GM12873 (cell line): ENCODE measurements around the gene PLB1.

Experiments
- TF ChIP-seq, protein P1 (sequence below): IDR thresholded peaks from 2 replicates; pipeline ENCODE4 v1.5.1; 2012; ENCODE audit warnings: low read depth, mild to moderate bottlenecking, moderate library complexity, low read length, control low read depth; ENCODE audit not compliant: insufficient read depth; ENCODE audit errors: missing control alignments

Gene PLB1

DNA sequence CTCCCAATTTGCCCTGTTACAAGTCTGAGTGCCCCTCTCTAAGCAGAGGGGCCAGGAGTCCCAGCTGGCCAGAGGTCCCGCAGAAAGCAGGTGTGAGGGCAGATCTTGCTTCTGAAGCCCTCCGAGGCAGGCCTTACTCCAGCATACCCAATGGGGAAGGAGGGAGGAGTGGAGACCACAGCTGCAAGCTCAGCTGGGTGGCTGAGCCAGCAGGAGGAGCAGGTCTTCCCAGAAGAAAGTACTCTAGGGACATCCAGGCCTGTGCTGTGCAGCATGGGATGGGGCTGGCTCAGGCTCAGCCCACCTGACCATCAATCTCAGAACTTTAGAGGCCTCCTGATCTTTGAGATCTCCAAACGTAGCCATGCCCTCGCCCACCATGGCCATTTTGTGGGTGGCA is 31.3 kb downstream of the PLB1 start:
- TF ChIP-seq, protein P1, sequence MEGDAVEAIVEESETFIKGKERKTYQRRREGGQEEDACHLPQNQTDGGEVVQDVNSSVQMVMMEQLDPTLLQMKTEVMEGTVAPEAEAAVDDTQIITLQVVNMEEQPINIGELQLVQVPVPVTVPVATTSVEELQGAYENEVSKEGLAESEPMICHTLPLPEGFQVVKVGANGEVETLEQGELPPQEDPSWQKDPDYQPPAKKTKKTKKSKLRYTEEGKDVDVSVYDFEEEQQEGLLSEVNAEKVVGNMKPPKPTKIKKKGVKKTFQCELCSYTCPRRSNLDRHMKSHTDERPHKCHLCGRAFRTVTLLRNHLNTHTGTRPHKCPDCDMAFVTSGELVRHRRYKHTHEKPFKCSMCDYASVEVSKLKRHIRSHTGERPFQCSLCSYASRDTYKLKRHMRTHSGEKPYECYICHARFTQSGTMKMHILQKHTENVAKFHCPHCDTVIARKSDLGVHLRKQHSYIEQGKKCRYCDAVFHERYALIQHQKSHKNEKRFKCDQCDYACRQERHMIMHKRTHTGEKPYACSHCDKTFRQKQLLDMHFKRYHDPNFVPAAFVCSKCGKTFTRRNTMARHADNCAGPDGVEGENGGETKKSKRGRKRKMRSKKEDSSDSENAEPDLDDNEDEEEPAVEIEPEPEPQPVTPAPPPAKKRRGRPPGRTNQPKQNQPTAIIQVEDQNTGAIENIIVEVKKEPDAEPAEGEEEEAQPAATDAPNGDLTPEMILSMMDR = no peak

DNA sequence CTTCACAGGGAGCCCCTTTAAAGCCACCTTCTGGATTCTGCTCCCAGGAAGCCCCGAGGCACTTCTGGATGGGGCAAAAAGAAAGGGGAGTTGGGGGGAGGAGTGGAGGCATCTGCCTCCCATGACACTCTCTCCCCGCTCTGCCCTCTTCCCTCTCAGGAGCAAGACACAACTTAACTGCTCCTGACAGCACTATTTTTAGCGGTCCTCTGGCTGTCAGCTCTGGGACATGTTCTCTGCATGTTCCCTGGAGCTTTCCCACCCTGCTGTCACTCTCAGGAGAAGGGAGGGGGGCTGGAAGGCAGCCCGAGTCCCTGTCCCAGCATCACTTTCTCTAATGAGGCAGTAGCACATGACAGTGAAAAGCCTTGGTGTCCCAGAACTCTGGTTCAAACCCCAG is 32.3 kb downstream of the PLB1 start:
- TF ChIP-seq, protein P1 = no peak

DNA sequence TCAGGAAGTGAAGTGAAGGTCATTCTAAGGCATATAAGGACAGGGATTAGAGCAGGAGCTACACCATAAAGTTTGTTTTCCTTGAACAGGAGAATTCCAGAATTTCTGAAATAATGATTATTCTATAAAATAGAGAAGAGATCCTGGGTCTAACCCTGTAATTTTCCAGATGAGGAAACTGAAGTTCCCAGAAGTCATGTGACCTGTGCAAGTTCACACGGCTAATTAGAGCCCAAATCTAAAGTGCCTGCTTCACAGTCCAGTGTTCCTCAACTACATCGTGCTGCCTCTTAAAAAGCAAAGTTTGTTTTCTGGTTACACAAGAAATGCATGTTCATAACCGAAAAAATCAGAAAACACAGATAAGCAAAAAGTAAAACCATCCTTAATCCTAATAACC is 34.9 kb downstream of the PLB1 start:
- TF ChIP-seq, protein P1 = no peak

DNA sequence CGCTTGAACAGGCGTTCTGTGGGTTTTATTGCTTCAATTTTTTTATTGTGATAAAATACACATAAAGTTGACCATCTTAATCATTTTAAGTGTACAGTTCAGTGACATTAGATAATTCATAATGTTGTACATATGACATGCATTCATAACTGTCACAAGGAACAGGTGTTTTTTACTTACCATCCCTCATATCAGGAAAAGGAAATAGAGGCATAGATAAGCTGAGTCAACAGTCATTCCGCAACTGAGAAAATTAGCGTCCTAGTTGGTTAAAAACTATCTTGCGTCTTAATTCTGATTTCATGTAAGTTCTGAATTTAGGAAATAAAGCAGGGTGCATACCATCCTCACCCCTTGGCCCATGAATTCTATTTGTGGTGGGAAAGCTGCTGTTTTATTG is 36.5 kb downstream of the PLB1 start:
- TF ChIP-seq, protein P1 = no peak

DNA sequence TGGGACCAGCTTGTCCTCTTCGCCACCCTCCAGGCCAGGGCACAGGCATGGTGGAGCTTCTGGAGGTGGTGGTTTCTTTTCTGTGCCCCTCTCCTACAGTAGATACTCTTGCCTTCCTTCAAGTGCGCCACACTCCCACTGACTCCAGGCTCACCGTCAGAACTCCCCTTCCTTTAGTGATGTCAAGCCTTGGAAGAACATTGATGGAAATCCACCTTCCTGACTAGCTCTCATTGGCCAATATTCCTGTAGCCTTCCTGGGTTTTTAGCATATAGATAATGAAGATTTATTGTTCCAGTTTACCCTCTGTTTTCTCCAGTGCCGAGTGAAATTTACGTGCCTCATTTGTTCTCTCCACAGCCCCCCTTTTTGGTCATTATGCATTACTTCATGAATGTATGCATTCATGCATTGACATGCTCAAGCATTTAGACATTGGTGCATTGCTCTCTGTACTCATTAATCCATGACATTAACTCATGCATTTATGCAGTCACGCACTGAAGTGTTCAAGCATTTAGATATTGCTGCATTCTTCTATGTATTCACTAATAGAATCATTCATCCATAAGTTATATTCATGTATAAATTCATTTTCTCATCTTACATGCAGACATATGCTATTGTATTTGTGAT is 37.3 kb downstream of the PLB1 start:
- TF ChIP-seq, protein P1 = no peak

DNA sequence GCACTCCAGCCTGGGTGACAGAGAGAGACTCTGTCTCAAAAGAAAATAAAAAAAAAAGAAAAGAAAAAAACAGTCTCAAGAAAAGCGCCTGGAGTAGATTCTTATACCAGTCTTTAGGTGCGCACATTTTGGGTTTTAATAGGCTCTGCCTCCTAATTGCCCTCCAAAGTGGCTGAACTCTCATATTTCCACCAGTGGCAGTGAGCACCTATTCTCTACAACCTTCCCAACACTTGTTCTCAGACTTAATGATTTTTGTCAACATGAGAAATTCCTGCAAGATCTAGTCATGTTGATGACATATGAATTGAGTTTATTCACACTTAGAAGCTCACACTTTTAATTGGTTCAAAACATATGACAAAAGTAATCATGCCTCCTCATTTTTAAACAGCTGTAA is 39.0 kb downstream of the PLB1 start:
- TF ChIP-seq, protein P1 = no peak

DNA sequence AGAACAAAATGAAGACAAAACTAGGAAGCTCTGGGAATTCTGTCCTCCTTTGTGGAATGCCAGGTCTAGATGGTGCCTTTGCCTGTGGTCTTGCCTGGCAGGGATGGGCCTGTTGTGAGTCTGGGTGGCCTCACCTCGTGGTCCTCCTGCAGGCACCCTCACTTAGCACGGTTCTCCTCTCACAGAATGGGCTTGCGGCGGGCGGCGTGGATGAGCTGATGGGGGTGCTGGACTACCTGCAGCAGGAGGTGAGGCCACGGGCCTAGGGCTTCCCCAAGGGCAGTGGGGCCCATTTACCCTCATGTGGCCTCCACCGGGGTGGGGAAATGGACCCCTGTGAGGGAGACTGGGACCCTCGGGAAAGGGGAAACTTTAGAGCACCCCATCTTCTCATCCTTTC is 42.3 kb downstream of the PLB1 start:
- TF ChIP-seq, protein P1 = no peak
